Measurements from ENCODE around the gene NUDC.
"Not testable (repeated sequence)": the region's sequence is repeated elsewhere in the genome, so short reads cannot be mapped to it uniquely, and the experiment has no call there.

Gene NUDC

DNA sequence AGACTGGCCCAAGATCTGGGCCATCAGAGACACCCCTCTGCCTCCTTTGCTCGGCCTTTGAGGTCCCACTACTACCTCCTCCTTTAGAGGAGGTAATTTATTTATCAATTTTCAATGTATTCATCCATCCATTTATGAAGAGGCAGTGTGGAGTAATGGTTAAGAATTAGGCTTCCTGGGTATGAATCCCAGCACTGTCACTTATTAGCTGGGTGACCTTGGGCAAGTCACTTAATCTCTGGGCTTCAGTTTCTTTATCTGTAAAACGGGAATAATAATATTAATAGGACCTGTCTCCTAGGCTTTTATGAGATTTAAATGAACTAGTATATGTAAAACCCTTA lies 9.4 kb upstream of the NUDC start:
- no peak for DNase-seq

DNA sequence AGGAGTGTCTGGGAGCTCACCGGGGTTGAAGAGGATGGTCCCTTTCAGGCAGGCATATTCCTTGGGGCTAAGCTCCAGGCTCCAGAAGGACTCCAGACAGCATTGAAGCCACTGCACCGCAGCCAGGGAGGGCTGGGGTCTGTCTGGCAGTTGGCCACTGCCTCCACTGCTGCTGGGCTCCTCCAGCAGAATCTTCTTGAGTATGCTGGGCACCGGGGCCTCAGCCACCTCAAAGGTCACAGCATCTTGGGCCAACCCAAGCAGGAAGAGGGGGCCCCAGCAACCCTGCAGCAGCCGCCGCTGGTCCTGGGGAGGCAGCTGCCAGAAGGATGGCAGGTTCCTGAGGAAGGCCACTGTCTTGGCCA lies 8.2 kb upstream of the NUDC start:
- no peak for DNase-seq

GRCh38 chr1:26913754-26914619 lies 7.6 kb upstream of the NUDC start, which contains the start of gene NR0B2:
TSS of gene NR0B2 (minus strand) at chr1:26913975. CDS start at chr1:26913940, 35 bp downstream.
- DNase-seq, result no peak

- no peak for DNase-seq
Measured at GRCh38 chr1:26915204-26915842, 6.2 kb upstream of the NUDC start.

GRCh38 chr1:26921126-26921539 lies 410 bp upstream of the NUDC start:
- no peak for DNase-seq

GRCh38 chr1:26922431-26922729 lies 837 bp downstream of the NUDC start:
- no peak for DNase-seq

DNA sequence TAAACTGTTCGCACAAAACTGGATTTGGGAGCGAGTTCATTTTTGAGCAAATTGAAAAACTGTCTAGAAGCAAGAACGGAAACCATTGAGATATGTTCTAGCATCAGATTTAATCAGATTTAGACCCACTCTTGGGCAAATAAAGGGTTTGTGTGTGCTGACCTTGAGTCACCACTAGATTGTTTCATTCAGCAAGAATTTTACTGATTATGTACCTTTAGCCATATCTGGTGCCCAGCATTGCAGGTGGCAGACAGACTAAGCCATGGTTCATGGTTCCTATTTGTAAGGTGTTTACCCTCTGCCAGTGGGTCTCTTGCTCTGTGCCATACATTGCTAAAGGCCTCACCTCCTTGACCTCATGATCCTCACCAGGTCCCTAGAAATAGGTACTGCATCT lies 1.4 kb downstream of the NUDC start:
- no peak for DNase-seq

GRCh38 chr1:26923711-26924110 lies 2.2 kb downstream of the NUDC start:
- peak in 1 of 2 donors; percentile 17 for DNase-seq

DNA sequence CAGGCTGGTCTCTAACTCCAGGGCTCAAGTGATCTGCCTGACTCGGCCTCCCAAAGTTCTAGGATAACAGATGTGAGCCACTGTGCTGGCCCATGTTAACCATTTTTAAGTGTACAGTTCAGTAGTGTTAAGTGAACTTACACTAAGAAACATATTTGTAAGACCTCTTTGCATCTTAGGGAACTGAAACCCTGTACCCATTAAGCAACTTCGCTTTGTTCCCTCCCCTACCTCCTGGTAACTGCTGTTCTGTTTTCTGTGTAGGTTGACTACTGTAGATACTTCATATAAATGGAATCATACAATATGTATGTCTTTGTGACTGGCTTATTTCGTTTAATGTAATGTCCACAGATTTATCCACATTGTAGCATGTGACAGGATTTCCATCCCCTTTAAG lies 11.0 kb downstream of the NUDC start:
- DNase-seq, result no peak

- DNase-seq, result no peak
Measured at GRCh38 chr1:26936823-26937222, 15.3 kb downstream of the NUDC start.

- DNase-seq, result no peak
Measured at GRCh38 chr1:26938004-26938658, 16.6 kb downstream of the NUDC start.

DNA sequence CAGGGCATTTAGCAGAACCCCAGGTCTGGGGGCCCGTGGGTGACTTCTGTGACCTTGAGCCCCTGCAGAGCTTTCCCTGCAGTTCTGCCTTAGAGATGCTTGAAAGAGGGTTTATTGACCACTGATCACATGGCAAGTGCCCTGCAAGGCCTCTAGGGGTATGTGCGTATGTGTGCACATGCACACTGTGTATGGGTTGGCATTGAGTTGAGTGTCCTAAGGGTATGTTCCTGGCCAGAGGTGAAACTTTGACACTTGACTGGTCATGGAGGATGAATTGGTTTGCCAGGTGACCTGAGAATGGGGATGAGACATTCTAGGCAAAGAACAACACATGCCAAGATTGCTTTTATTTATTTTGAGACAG lies 17.1 kb downstream of the NUDC start:
- no peak for DNase-seq

DNA sequence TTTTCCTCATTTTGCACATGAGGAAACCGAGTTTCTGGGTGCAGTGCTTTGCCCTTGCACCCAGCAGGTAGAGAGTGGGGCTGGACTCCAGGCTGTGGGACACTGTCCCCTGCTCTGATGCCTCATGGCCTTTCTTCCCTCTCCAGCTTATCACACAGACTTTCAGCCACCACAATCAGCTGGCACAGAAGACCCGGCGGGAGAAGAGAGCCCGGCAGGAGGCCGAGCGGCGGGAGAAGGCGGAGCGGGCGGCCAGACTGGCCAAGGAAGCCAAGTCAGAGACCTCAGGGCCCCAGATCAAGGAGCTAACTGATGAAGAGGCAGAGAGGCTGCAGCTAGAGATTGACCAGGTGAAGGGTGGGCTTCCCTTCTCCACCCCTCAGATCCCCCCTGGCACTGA lies 19.8 kb downstream of the NUDC start:
- DNase-seq, result no peak

DNA sequence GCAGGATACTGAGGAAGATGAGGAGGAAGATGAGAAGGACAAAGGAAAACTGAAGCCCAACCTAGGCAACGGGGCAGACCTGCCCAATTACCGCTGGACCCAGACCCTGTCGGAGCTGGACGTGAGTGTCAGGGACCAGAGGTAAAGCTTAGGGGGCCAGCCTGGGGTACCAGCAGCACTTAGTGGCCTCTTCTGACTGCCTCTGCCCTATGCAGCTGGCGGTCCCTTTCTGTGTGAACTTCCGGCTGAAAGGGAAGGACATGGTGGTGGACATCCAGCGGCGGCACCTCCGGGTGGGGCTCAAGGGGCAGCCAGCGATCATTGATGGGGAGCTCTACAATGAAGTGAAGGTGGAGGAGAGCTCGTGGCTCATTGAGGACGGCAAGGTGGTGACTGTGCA lies 21.1 kb downstream of the NUDC start:
- no peak for DNase-seq

DNA sequence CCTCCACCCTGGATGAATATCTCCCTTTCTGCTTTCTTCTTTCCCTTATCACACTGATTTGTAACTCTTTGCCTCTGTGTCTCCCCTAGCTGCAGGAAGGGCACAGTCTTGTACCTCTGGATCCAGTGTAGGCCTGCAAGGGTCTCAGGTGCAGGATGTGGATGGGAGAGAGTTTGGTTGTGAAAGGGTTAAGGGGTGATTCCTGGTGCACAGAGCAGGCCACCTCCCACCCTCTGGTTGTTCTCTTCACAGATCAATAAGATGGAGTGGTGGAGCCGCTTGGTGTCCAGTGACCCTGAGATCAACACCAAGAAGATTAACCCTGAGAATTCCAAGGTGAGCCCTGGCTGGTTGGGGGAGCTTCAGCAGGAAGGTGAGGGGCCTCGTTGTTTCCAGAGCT lies 23.6 kb downstream of the NUDC start:
- DNase-seq, result no peak

DNA sequence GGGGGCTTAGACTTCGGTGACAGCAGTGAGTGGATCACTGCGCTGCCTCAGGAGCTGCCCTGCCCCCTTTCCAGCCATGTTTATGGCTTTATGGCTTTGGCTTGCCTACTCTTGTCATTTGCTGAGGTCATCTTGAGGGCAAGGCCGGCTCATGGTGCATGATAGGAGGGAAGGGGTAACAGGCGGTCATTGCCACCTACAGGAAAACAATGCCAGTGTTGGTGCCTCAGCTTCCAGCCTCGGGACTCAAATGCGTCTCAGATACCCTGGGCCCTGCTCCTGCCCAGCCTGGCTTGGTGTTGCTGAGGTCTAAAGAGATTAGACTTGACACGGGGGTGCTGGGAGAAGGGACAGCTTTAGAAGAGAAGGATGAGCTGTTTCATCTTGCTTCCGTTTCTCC lies 24.2 kb downstream of the NUDC start:
- DNase-seq, result no peak

DNA sequence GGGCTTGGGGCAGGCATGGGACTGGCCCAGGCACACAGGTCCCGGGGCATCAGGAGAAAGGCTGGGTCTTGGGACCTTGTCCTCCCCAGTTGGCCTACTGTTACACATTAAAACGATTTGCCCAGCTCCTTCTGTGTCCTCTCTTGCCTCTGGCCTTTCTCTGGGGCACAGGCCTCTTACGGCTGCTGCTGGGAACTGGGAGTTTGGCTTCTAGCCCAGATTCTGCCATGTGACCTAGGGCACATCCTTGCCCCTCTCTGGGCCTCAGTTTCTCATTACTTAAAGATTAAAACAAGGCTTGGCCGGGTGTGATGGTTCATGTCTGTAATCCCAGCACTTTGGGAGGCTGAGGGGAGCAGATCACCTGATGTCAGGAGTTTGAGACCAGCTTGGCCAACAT lies 24.7 kb downstream of the NUDC start:
- no peak for DNase-seq

DNA sequence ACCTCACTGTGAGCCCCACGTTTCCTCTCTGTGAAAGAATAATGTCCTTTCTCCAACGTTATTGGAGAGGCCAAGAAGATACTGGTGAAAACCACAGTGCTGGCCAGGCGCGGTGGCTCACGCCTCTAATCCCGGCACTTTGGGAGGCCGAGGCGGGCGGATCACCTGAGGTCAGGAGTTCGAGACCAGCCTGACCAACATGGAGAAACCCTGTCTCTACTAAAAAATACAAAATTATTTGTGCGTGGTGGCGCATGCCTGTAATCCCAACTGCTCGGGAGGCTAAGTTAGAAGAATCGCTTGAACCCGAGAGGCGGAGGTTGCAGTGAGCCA lies 27.1 kb downstream of the NUDC start:
- not testable (repeated sequence) for DNase-seq

GRCh38 chr1:26949266-26949925 lies 27.9 kb downstream of the NUDC start:
- no peak for DNase-seq

DNA sequence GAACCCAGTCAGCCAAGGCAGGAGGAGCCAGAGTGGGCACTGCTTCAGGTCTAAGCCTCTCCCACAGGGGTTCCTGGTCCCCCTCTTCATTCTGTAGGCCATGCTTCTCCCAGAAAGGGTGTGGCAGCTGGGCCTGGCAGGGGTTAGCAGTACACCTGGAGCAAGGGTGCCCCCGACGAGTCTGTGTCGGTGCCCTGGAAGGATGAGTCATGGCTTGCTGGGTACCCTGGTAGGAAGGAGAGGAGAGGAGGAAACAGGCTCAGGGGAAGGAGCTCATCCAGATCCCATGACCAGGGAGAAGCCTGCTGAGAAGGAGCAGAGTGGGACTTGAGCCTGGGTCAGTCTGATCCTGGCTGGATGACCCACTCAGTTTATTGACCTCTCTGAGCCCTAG lies 28.4 kb downstream of the NUDC start:
- no peak for DNase-seq

- no peak for DNase-seq
Measured at GRCh38 chr1:26950602-26951001, 29.1 kb downstream of the NUDC start.

DNA sequence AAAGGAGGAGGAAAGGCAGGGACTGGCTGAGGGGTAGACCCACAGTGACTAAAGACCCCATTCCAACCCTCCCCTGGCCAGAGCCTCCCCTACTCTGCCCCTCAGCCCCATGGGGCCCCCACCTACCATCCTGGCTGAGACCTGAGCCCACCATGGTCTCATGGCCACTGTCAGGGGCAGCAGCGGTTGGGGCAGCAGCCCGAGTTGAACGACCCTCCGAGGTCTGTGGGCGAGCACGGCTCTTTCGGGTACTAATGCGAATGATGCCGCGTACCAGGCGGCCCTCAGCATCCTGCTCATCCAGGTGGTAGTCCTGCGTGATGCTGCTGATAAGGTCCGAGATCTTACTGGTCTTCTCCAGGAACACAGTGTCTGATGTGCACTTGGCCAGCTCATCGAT lies 29.7 kb downstream of the NUDC start:
- DNase-seq, result no peak

GRCh38 chr1:26951821-26952497 lies 30.4 kb downstream of the NUDC start:
- DNase-seq, result no peak
